ENCODE results near the gene MVB12B. TPM values are rescaled to one million over a fixed set of nuclear protein-coding genes. Genes with fewer than 3 reads are reported as not detected.

MVB12B gene
- total RNA-seq, 2 experiments from 2014 or later: 14.3 to 15.3 TPM

DNA sequence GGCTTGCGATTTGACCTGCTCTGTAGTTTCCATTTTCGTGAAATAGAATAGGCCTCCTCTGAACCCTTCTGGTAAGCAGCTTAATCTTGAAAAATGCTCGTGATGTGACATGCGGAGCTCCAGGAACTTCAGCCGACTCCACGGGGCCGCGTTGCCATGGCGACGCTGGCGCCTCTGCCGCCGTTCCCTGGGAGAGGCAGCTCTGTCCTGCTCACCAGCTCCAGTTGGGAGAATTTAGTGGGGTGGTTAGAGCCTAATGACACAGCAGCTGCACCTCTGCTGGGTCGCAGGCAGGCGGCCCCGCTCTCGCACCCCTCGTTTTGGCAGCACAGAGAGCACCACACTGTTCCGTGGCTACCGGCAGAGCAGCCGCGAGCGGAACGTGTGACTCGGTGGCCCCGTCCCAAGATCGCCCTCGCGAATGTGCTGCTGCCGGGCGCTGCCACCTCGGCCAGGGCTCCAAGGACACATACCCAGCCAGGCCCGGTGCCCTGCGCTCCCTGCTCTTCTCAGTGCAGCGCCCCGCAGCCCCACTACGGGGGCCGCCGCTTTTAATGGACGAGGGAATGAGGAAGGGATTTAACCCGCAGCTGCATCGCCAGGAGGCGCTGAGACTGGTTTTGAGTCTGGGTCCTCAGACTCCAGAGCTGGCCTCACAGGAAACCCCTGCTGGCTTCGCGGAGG, 155.9 kb downstream of the MVB12B start:
- CTCF ChIA-PET: interaction anchor here (0.8 to 1.3 kb wide), 2 partner anchors 9 to 17 kb away, joined by 3 to 4 read pairs; no protein-coding TSS in a partner anchor
- H3K27ac ChIP-seq (ENCODE audit: low read depth in 1 of 2, low read length in 2 of 2): no peak overlapping the region
- H3K36me3 ChIP-seq (ENCODE audit: insufficient read depth, low read length): peaks cover 3% of the 10 kb centered on the region
- Mint-ChIP-seq H3K27ac (no peak overlapping the region), H3K4me3 (no peak overlapping the region), H3K27me3 (no peaks in the 10 kb centered on the region), H3K36me3 (ENCODE audit: low read depth) (no peaks in the 10 kb centered on the region), H3K4me1 (ENCODE audit: low read depth) (peaks cover 20% of the 10 kb centered on the region), H3K9me3 (no peaks in the 10 kb centered on the region)
- no peaks in the 10 kb centered on the region for H3K27me3 ChIP-seq (ENCODE audit: control insufficient read depth in 1 of 2, insufficient read depth in 2 of 2, low read length in 2 of 2)
- ATAC-seq (ENCODE audit: poor library complexity) (no peak), DNase-seq (no peak)
- intact Hi-C loops (cut with DNase I, micrococcal nuclease): no loop called here
- H3K4me1 ChIP-seq (ENCODE audit: insufficient read depth, low read length): peaks cover 16% of the 10 kb centered on the region
- TF ChIP-seq, protein P1, sequence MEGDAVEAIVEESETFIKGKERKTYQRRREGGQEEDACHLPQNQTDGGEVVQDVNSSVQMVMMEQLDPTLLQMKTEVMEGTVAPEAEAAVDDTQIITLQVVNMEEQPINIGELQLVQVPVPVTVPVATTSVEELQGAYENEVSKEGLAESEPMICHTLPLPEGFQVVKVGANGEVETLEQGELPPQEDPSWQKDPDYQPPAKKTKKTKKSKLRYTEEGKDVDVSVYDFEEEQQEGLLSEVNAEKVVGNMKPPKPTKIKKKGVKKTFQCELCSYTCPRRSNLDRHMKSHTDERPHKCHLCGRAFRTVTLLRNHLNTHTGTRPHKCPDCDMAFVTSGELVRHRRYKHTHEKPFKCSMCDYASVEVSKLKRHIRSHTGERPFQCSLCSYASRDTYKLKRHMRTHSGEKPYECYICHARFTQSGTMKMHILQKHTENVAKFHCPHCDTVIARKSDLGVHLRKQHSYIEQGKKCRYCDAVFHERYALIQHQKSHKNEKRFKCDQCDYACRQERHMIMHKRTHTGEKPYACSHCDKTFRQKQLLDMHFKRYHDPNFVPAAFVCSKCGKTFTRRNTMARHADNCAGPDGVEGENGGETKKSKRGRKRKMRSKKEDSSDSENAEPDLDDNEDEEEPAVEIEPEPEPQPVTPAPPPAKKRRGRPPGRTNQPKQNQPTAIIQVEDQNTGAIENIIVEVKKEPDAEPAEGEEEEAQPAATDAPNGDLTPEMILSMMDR (IDR thresholded peaks at IDR 0.05): no peak
- no peaks in the 10 kb centered on the region for H3K9me3 ChIP-seq (ENCODE audit: control insufficient read depth in 1 of 2, insufficient read depth in 1 of 2, low read length in 2 of 2)
- POLR2A ChIA-PET: interaction anchor here (1.1 to 2.1 kb wide), 3 partner anchors 9 to 59 kb away, joined by 3 to 12 read pairs (median 3); no protein-coding TSS in a partner anchor
- no peak overlapping the region for H3K4me3 ChIP-seq (ENCODE audit: low read length)

DNA sequence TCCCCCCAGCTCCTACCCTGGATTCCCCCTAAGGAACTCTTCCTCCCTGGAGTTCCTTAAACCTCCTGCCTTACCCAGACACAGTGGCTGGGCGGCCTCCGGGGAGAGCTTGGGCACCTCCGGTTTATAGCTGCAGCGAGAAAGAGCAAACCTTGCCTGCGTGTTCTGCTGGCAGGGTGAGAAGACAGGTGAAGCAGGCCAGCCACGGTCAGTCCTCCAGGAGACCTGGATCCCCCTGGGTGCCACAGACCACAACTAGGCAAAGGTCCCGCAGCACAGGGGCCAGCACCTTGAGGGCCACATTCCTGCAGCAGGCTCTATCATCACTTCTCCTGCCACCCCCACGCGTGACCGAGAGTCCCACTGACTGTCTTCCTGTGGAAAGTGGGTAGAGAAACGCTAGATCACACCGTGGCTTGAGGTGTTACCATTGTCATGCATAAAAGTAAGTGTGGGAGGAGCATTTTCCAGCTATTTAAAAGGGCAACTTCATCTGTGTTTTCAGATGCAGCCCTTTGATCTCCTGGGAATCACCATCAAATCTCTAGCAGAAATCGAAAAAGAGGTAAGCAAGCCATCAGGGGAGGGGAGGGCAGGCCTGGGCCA, 156.9 kb downstream of the MVB12B start:
- intact Hi-C loops (cut with DNase I, micrococcal nuclease): no loop called here
- H3K27me3 Mint-ChIP-seq: no peaks in the 10 kb centered on the region
- H3K4me1 Mint-ChIP-seq (ENCODE audit: low read depth): peaks cover 20% of the 10 kb centered on the region
- ATAC-seq (ENCODE audit: poor library complexity) (no peak), DNase-seq (peak in 2 of 14 experiments; percentile 31 to 34)
- CTCF ChIA-PET: interaction anchor here (0.6 kb wide), 1 partner anchor 74 kb away, joined by 3 read pairs; no protein-coding TSS in a partner anchor
- no peak overlapping the region for H3K27ac ChIP-seq (ENCODE audit: low read depth in 1 of 2, low read length in 2 of 2)
- H3K27me3 ChIP-seq (ENCODE audit: control insufficient read depth in 1 of 2, insufficient read depth in 2 of 2, low read length in 2 of 2): no peaks in the 10 kb centered on the region
- TF ChIP-seq, protein P1 (IDR thresholded peaks at IDR 0.05): no peak
- no peaks in the 10 kb centered on the region for H3K9me3 Mint-ChIP-seq
- POLR2A ChIA-PET: interaction anchor here (0.9 to 1.0 kb wide), 2 partner anchors 11 to 12 kb away, joined by 3 to 6 read pairs; no protein-coding TSS in a partner anchor
- H3K9me3 ChIP-seq (ENCODE audit: control insufficient read depth in 1 of 2, insufficient read depth in 1 of 2, low read length in 2 of 2): no peaks in the 10 kb centered on the region
- H3K27ac Mint-ChIP-seq: peak overlapping the region; percentile 32
- H3K36me3 ChIP-seq (ENCODE audit: insufficient read depth, low read length): peaks cover 3% of the 10 kb centered on the region
- no peak overlapping the region for H3K4me3 Mint-ChIP-seq
- no peak overlapping the region for H3K4me3 ChIP-seq (ENCODE audit: low read length)
- H3K36me3 Mint-ChIP-seq (ENCODE audit: low read depth): no peaks in the 10 kb centered on the region
- H3K4me1 ChIP-seq (ENCODE audit: insufficient read depth, low read length): peaks cover 16% of the 10 kb centered on the region

DNA sequence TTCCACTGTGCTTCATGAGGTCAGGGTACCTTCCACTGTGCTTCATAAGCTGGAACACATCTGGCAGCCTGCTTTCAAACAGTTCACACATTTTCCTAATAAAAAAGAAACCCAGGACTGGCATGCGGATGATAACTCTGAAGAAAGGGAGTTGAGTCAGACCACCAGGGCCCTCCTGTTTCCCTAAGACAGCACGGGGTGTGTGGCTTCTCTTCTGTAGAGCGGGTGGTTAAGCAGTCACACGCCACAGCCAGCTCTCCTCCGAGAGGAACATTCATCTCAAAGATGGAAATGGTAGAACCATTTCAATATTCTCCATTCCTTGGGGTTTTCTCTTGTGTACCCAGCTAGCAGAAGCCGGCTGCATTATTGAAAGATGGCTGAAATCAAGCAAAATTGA, 159.0 kb downstream of the MVB12B start:
- Mint-ChIP-seq H3K27ac (no peak overlapping the region), H3K4me3 (no peak overlapping the region), H3K27me3 (no peaks in the 10 kb centered on the region), H3K9me3 (no peaks in the 10 kb centered on the region), H3K36me3 (ENCODE audit: low read depth) (no peaks in the 10 kb centered on the region), H3K4me1 (ENCODE audit: low read depth) (peaks cover 18% of the 10 kb centered on the region)
- Histone ChIP-seq H3K36me3 (ENCODE audit: insufficient read depth, low read length) (peaks cover 3% of the 10 kb centered on the region), H3K4me1 (ENCODE audit: insufficient read depth, low read length) (peaks cover 23% of the 10 kb centered on the region), H3K4me3 (ENCODE audit: low read length) (no peak overlapping the region), H3K27me3 (ENCODE audit: control insufficient read depth in 1 of 2, insufficient read depth in 2 of 2, low read length in 2 of 2) (no peaks in the 10 kb centered on the region), H3K27ac (ENCODE audit: low read depth in 1 of 2, low read length in 2 of 2) (no peak overlapping the region), H3K9me3 (ENCODE audit: control insufficient read depth in 1 of 2, insufficient read depth in 1 of 2, low read length in 2 of 2) (no peaks in the 10 kb centered on the region)
- ChIA-PET POLR2A (interaction anchor here (1.4 kb wide), 1 partner anchor 14 kb away, joined by 4 read pairs; no protein-coding TSS in a partner anchor), CTCF (no interaction called here)
- DNase-seq: no peak
- TF ChIP-seq, protein P1 (IDR thresholded peaks at IDR 0.05): no peak
- ATAC-seq (ENCODE audit: poor library complexity): no peak
- intact Hi-C loops (cut with DNase I, micrococcal nuclease): loop anchor here in 1 of 2 experiments (5.0 kb wide), 1 partner anchor 923 kb away; no protein-coding TSS in a partner anchor

Measured in CD4-positive, alpha-beta T cell (primary cell).